Endothelial cell of umbilical vein (primary cell): ENCODE data around the gene GALNT14. TPM values are rescaled to one million over a fixed set of nuclear protein-coding genes. Genes with fewer than 3 reads are reported as not detected.

Experiments
- BruUV-seq: library from RNA; stranded (reverse); fragments of 400-500 nt; replicated peaks from 2 replicates; lab custom pipeline; 2021; lab: Mats Ljungman, UMichigan
- CTCF ChIA-PET: fragments of 300-600, 350-600 bp; sonication (Branson Sonifier 250); formaldehyde crosslinking; loops from one replicate; lab custom pipeline; 2021; ENCODE audit warnings: antibody characterized with exemption, inconsistent platforms; lab: Charles Lee
- POLR2A ChIA-PET: fragments of 300-600, 350-600 bp; sonication (Branson Sonifier 250); formaldehyde crosslinking; loops from one replicate; lab custom pipeline; 2021; ENCODE audit warnings: antibody characterized with exemption, inconsistent platforms; lab: Charles Lee
- DNase-seq: peaks from one replicate; pipeline ENCODE4 v3.0.0-alpha.2; 2011; ENCODE audit warnings: low read depth, low spot score
- FAIRE-seq: peaks from 2 replicates; lab custom pipeline; 2011; peaks lifted over from hg19 to GRCh38; lab: Jason Lieb, UNC
- H2AFZ ChIP-seq: 2 replicates; pipeline ENCODE4 v1.6.0; 2012; ENCODE audit warnings: low read depth, low read length, control low read depth, inconsistent platforms
- H3K27ac ChIP-seq: 2 replicates; pipeline ENCODE4 v1.5.1; 2011; ENCODE audit warnings: low read depth, mild to moderate bottlenecking, control low read depth, low read length, moderate library complexity; ENCODE audit not compliant: insufficient read depth
- H3K27me3 ChIP-seq, 2 experiments: 2 replicates each; pipeline versions ENCODE4 v1.6.0 to v1.6.1; 2011; ENCODE audit warnings: low read length in 2 of 2, mixed read lengths in 1 of 2; ENCODE audit not compliant: control insufficient read depth in 2 of 2, insufficient read depth in 2 of 2
- H3K36me3 ChIP-seq, 2 experiments: 2 replicates in 1 of 2; 3 replicates in 1 of 2; pipeline ENCODE4 v1.5.1; 2011; ENCODE audit warnings: low read length in 2 of 2, mild to moderate bottlenecking in 1 of 2, moderate library complexity in 1 of 2; ENCODE audit not compliant: control insufficient read depth in 2 of 2, insufficient read depth in 2 of 2; ENCODE audit errors: extremely low read depth in 1 of 2
- H3K4me1 ChIP-seq: 3 replicates; pipeline ENCODE4 v1.5.1; 2011; ENCODE audit warnings: mild to moderate bottlenecking, low read length; ENCODE audit not compliant: control insufficient read depth, insufficient read depth; ENCODE audit errors: extremely low read depth
- H3K4me2 ChIP-seq: 2 replicates; pipeline ENCODE4 v1.6.1; 2011; ENCODE audit warnings: low read length, control low read depth, mixed read lengths; ENCODE audit not compliant: insufficient read depth
- H3K4me3 ChIP-seq, 3 experiments: fragments of 200-600 bp in 1 of 3; sonication (generic), shearing (Covaris generic) in 1 of 3; replicated peaks in 1 of 3; 2 replicates each; pipeline ENCODE4 v1.5.1; 2011 to 2016; ENCODE audit warnings: control low read depth in 3 of 3, low read length in 3 of 3, mild to moderate bottlenecking in 2 of 3, inconsistent platforms in 1 of 3, low read depth in 1 of 3, moderate library complexity in 1 of 3; ENCODE audit not compliant: insufficient read depth in 1 of 3
- H3K79me2 ChIP-seq: 2 replicates; pipeline ENCODE4 v1.6.0; 2012; ENCODE audit warnings: low read length, inconsistent platforms; ENCODE audit not compliant: control insufficient read depth, insufficient read depth
- H3K9ac ChIP-seq: replicated peaks from 2 replicates; pipeline ENCODE3; 2011; ENCODE audit warnings: low read length, control low read depth; ENCODE audit not compliant: insufficient read depth; ENCODE audit errors: extremely low read depth
- H3K9me1 ChIP-seq: replicated peaks from 3 replicates; pipeline ENCODE4 v1.6.0; 2011; ENCODE audit warnings: mild to moderate bottlenecking, low read length; ENCODE audit not compliant: control insufficient read depth, insufficient read depth; ENCODE audit errors: extremely low read depth
- H3K9me3 ChIP-seq: replicated peaks from 2 replicates; pipeline ENCODE4 v1.5.1; 2012; ENCODE audit warnings: low read length, inconsistent platforms; ENCODE audit not compliant: control insufficient read depth, insufficient read depth
- H4K20me1 ChIP-seq: replicated peaks from 2 replicates; pipeline ENCODE3; 2011; ENCODE audit warnings: mild to moderate bottlenecking, low read length; ENCODE audit not compliant: control insufficient read depth, insufficient read depth; ENCODE audit errors: extremely low read depth
- EZH2 ChIP-seq: IDR thresholded peaks from 2 replicates; pipeline ENCODE4 v1.6.1; 2012; ENCODE audit warnings: borderline replicate concordance, low read depth, mild to moderate bottlenecking, moderate library complexity, low read length, inconsistent platforms; ENCODE audit not compliant: severe bottlenecking
- FOS ChIP-seq: IDR thresholded peaks from 2 replicates; pipeline ENCODE4 v1.6.1; 2011; ENCODE audit warnings: mild to moderate bottlenecking, low read length, moderate library complexity, borderline replicate concordance; ENCODE audit not compliant: insufficient read depth
- GATA2 ChIP-seq: IDR thresholded peaks from 2 replicates; pipeline ENCODE4 v1.7.0; 2011; ENCODE audit warnings: low read depth, mild to moderate bottlenecking, moderate library complexity, mixed read lengths, low read length; ENCODE audit not compliant: insufficient read length, insufficient read depth
- JUN ChIP-seq: IDR thresholded peaks from 2 replicates; pipeline ENCODE4 v1.6.1; 2011; ENCODE audit warnings: borderline replicate concordance, low read depth; ENCODE audit not compliant: insufficient read length, insufficient read depth
- MYC ChIP-seq: IDR thresholded peaks from one replicate; pipeline ENCODE4 v1.6.1; 2011; ENCODE audit warnings: mild to moderate bottlenecking, low read depth, low read length
- POLR2A ChIP-seq: IDR thresholded peaks from 2 replicates; pipeline ENCODE4 v1.6.1; 2012; ENCODE audit warnings: low read depth, mild to moderate bottlenecking, control low read depth, low read length
- POLR2AphosphoS5 ChIP-seq: IDR thresholded peaks from 2 replicates; pipeline ENCODE4 v1.6.1; 2012; ENCODE audit warnings: low read depth, mild to moderate bottlenecking, control low read depth, low read length, moderate library complexity; ENCODE audit not compliant: insufficient read depth
- dilution Hi-C: fragments of 300-500 bp; cut with MboI; formaldehyde crosslinking; loops from one replicate; pipeline ENCODE4 v1.15.0; 2019; ENCODE audit warnings: low sequenced_read_pairs; ENCODE audit not compliant: extremely low pct_ligation_motif_present
- intact Hi-C: fragments of 100-400 bp; cut with micrococcal nuclease; formaldehyde crosslinking; loops from one replicate; pipeline ENCODE4 v1.10.0; 2022
- polyA plus RNA-seq, 4 experiments: library from polyadenylated mRNA; depleted of rRNA in 3 of 4; stranded (reverse) in 3 of 4; unstranded in 1 of 4; fragments of >200 nt; gene quantifications; 2 replicates each; pipeline versions ENCODE4 v1.2.1 to v1.2.3, GENCODE V29; 2011 to 2012; ENCODE audit warnings: missing spikeins in 1 of 4
- total RNA-seq: library from RNA; stranded (reverse); gene quantifications from 2 replicates; pipeline ENCODE4 v1.2.3, GENCODE V29; 2021
- TF ChIP-seq, protein P1 (sequence below): IDR thresholded peaks from 2 replicates; pipeline ENCODE4 v1.6.1; 2011; ENCODE audit not compliant: insufficient read depth, insufficient read length
- TF ChIP-seq, protein P2 (sequence below), 2 donors: IDR thresholded peaks; 1 replicate in 1 of 2; 2 replicates in 1 of 2; pipeline ENCODE4 v1.5.1; 2011; ENCODE audit warnings: low read length in 2 of 2, mild to moderate bottlenecking in 2 of 2, moderate library complexity in 2 of 2, control low read depth in 1 of 2, inconsistent platforms in 1 of 2, low read depth in 1 of 2; ENCODE audit not compliant: insufficient read depth in 1 of 2; ENCODE audit errors: extremely low read depth in 1 of 2

GALNT14 gene
- total and polyA plus RNA-seq, 2 donors (not counting 3 experiments of a cell fraction or from before 2014, with no cell fraction given), result 0.04 to 0.40 TPM

DNA sequence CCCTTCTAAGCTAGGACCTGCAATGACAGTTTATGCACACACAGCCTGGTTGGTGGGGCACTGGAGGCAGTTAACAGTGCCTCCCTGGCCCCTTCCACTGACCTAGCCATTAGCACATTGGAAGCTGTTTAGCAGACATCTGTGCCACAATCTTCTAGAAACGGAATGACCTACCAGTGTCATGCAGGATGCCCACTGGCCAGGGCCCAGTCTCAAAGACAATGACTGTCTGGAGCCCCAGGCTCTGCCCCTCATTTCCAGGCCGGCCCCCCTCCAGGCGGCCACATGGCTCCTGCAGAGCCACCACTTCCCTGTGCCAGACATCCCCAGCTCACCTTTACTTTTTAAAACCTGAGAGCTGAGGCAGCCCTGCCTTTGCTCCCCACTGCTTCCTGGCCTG lies 207.5 kb downstream of the GALNT14 start:
- dilution Hi-C loops, result no loop called here
- POLR2A ChIA-PET, result no interaction called here

DNA sequence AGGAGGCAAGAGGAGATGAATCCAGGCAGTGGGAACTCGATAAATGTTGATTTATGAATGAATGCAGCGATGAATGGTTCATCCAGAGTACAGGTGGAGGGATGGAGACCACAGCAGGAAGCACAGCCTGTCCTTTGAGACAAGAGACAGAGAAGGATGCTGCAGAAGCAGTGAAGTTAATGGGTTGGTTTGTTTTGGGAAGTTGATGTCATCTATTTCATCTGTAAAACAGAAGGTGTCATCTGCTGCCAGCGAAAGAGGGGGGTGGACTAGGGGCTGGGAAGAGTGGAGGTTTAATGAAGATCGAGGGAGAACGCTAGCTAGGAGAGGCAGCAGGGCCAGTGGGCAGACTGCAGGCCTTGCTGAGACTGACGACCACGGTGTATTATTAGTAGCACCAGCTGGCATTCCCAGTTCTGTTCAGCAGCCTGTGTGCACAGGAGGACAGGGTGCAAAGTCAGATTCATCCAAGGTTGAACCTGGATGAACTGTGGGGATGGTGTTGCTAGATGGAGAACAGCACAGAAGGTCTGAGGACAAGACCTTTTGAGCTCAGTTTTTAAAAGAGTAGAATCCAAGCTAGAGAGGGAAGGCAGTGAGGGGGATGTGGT lies 210.7 kb downstream of the GALNT14 start:
- no peak for TF ChIP-seq EZH2
- no peak for TF ChIP-seq POLR2A
- no peak for TF ChIP-seq MYC
- TF ChIP-seq, protein P1, sequence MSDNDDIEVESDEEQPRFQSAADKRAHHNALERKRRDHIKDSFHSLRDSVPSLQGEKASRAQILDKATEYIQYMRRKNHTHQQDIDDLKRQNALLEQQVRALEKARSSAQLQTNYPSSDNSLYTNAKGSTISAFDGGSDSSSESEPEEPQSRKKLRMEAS, result no peak
- no peak for TF ChIP-seq FOS
- no peak for TF ChIP-seq GATA2
- TF ChIP-seq, protein P2, sequence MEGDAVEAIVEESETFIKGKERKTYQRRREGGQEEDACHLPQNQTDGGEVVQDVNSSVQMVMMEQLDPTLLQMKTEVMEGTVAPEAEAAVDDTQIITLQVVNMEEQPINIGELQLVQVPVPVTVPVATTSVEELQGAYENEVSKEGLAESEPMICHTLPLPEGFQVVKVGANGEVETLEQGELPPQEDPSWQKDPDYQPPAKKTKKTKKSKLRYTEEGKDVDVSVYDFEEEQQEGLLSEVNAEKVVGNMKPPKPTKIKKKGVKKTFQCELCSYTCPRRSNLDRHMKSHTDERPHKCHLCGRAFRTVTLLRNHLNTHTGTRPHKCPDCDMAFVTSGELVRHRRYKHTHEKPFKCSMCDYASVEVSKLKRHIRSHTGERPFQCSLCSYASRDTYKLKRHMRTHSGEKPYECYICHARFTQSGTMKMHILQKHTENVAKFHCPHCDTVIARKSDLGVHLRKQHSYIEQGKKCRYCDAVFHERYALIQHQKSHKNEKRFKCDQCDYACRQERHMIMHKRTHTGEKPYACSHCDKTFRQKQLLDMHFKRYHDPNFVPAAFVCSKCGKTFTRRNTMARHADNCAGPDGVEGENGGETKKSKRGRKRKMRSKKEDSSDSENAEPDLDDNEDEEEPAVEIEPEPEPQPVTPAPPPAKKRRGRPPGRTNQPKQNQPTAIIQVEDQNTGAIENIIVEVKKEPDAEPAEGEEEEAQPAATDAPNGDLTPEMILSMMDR (IDR thresholded peaks at IDR 0.05; ENCODE audit: extremely low read depth in 1 of 2, insufficient read depth in 1 of 2, low read depth in 1 of 2, low read length in 2 of 2), result no peak
- TF ChIP-seq POLR2AphosphoS5, result no peak
- no peak for FAIRE-seq

More for the DNA sequence above, 207.5 kb downstream of the GALNT14 start:
- FAIRE-seq, result no peak
- Histone ChIP-seq H3K4me2 (no peak overlapping the region), H3K9me1 (no peaks in the 10 kb centered on the region), H3K4me1 (no peaks in the 10 kb centered on the region), H3K9ac (no peak overlapping the region), H4K20me1 (no peaks in the 10 kb centered on the region), H3K4me3 (no peak overlapping the region), H3K9me3 (peaks cover 2% of the 10 kb centered on the region), H3K36me3 (no peaks in the 10 kb centered on the region), H3K27me3 (no peaks in the 10 kb centered on the region), H2AFZ (no peak overlapping the region), H3K79me2 (no peaks in the 10 kb centered on the region), H3K27ac (no peak overlapping the region)
- TF ChIP-seq JUN (no peak), FOS (no peak)
- intact Hi-C loops, result no loop called here
- no peak for DNase-seq
- CTCF ChIA-PET, result no interaction called here
- no TSS peak for BruUV-seq

More for the DNA sequence above, 210.7 kb downstream of the GALNT14 start:
- no peak overlapping the region for H3K4me2 ChIP-seq
- H3K27ac ChIP-seq, result no peak overlapping the region
- H3K4me1 ChIP-seq, result no peaks in the 10 kb centered on the region
- no peaks in the 10 kb centered on the region for H3K36me3 ChIP-seq
- no peak overlapping the region for H2AFZ ChIP-seq
- POLR2A ChIA-PET, result no interaction called here
- DNase-seq, result no peak
- intact Hi-C loops (no loop called here), dilution Hi-C loops (no loop called here)
- no peaks in the 10 kb centered on the region for H3K79me2 ChIP-seq
- CTCF ChIA-PET, result no interaction called here
- no peak overlapping the region for H3K4me3 ChIP-seq
- no peak overlapping the region for H3K9ac ChIP-seq
- no peaks in the 10 kb centered on the region for H4K20me1 ChIP-seq
- no peaks in the 10 kb centered on the region for H3K9me1 ChIP-seq
- peaks cover 2% of the 10 kb centered on the region for H3K9me3 ChIP-seq
- BruUV-seq, result no TSS peak
- no peaks in the 10 kb centered on the region for H3K27me3 ChIP-seq
